BE2C (cell line): Measurements from ENCODE around the gene LRRC75B. TPM values are rescaled to one million over a fixed set of nuclear protein-coding genes. Genes with fewer than 3 reads are reported as not detected.
"Not testable (repeated sequence)": the region's sequence is repeated elsewhere in the genome, so short reads cannot be mapped to it uniquely, and the experiment has no call there.

Experiments
- DNase-seq: peaks from one replicate; pipeline ENCODE4 v3.0.0-alpha.2; 2020
- H3K27me3 ChIP-seq: fragments of 250-450 bp; sonication (Bioruptor Pico); 2 replicates; pipeline ENCODE4 v1.5.1; 2020; ENCODE audit warnings: mild to moderate bottlenecking
- H3K36me3 ChIP-seq: fragments of 250-450 bp; sonication (Bioruptor Pico); 2 replicates; pipeline ENCODE4 v1.5.1; 2020; ENCODE audit warnings: mild to moderate bottlenecking
- H3K4me1 ChIP-seq: fragments of 250-450 bp; sonication (Bioruptor Pico); 2 replicates; pipeline ENCODE4 v1.5.1; 2020
- H3K4me3 ChIP-seq: 2 replicates; pipeline ENCODE4 v1.5.1; 2011; ENCODE audit warnings: low read depth, low read length
- H3K9me3 ChIP-seq: fragments of 250-450 bp; sonication (Bioruptor Pico); 2 replicates; pipeline ENCODE4 v1.5.1; 2020
- polyA plus RNA-seq: library from polyadenylated mRNA; unstranded; fragments of >200 nt; gene quantifications from one replicate; pipeline ENCODE4 v1.2.1, GENCODE V29; 2012; ENCODE audit warnings: low read depth, missing spikeins; ENCODE audit not compliant: insufficient read length, insufficient read depth
- TF ChIP-seq, protein P1 (sequence below): IDR thresholded peaks from 2 replicates; pipeline ENCODE4 v1.5.1; 2012; ENCODE audit warnings: mild to moderate bottlenecking, low read depth, low read length

The LRRC75B gene, protein sequence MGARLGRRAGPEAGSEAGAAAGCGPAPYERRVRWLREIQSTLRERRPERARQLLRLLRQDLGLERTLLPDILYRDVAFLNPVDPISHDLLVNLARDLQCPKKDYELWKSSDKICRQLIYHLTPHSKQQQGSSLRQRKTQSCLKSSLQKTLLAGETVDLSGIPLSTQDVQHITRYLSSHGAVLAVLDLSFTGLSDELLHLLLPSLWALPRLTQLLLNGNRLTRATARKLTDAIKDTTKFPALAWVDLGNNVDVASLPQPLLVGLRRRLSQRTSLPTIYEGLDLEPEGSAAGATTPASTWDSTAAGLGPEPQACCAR
- 8.6 TPM for polyA plus RNA-seq

DNA sequence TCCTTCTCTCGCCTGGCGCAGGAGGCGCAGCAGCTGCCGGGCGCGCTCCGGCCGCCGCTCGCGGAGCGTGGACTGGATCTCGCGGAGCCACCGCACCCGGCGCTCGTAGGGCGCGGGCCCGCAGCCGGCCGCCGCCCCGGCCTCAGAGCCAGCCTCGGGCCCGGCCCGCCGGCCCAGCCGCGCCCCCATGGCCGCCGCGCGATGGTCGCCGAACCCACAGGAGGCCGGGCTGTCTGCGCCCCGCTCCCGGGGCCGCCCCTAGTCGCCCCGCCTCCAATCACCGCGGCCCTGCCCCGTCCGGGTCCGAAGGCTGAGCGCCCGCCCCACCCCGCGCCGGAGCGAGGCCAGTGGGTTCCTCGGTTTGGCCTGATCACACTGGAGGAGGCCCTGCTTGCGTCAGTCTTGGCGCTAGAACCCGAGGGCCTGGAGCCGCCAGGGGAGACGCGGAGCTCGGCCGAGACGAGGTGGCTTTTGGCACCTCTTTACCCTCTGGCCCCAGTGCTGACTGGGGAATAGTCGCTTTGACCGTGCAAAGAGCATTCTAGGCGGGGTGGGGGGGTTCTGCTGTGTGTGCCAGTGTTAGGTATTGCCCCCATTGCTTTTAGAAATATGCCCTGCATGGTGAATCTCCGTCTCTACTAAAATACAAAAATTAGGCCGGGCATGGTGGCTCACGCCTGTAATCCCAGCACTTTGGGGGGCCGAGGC is at the start of gene LRRC75B:
TSS of gene LRRC75B (minus strand) at position 223 of the 708 bp plus-strand sequence. CDS start at position 189, 34 bp downstream.
- Histone ChIP-seq H3K36me3 (no peaks in the 10 kb centered on the region), H3K27me3 (no peaks in the 10 kb centered on the region), H3K4me3 (peak within 1 kb of the TSS; percentile 59), H3K9me3 (no peaks in the 10 kb centered on the region), H3K4me1 (peaks cover 10% of the 10 kb centered on the region)
- DNase-seq: peak; percentile 94
- TF ChIP-seq, protein P1, sequence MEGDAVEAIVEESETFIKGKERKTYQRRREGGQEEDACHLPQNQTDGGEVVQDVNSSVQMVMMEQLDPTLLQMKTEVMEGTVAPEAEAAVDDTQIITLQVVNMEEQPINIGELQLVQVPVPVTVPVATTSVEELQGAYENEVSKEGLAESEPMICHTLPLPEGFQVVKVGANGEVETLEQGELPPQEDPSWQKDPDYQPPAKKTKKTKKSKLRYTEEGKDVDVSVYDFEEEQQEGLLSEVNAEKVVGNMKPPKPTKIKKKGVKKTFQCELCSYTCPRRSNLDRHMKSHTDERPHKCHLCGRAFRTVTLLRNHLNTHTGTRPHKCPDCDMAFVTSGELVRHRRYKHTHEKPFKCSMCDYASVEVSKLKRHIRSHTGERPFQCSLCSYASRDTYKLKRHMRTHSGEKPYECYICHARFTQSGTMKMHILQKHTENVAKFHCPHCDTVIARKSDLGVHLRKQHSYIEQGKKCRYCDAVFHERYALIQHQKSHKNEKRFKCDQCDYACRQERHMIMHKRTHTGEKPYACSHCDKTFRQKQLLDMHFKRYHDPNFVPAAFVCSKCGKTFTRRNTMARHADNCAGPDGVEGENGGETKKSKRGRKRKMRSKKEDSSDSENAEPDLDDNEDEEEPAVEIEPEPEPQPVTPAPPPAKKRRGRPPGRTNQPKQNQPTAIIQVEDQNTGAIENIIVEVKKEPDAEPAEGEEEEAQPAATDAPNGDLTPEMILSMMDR: no peak

DNA sequence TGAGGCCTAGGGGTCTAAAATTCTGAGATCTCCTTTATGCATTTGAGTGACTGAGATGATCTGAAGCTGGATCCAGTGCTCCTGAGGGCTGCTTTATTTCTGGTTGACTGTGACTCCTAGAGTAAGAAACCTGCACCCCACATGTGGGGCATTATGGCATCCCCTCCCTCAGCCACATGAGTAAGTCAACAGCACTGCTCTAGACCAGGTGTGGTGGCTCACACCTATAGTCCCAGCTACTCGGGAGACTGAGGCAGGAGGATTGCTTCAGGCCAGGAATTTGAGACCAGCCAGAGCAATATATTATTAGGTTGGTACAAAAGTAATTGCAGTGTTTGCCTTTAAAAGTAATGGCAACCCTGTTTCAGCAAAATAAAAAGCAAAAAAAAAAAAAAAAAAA is 49.4 kb upstream of the LRRC75B start:
- not testable (repeated sequence) for H3K4me1 ChIP-seq, H3K4me3 ChIP-seq, H3K9me3 ChIP-seq, H3K27me3 ChIP-seq, H3K36me3 ChIP-seq, DNase-seq

DNA sequence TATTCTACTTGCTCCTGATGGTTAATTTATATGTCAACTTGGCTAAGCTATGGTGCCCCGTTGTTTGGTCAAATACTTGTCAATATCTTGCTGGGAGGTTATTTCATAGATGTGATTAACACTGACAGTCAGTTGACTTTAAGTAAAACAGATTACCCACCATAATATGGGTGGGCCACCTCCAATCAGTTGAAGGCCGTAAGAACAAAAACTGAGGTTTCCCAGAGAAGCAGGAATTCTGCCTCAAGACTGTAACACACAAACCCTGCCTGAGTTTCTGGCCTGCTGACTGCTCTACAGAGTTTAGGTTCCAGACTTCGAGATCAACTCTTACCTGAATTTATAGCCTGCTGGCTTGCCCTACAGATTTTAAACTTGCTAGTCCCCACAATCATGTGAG is 43.6 kb upstream of the LRRC75B start:
- not testable (repeated sequence) for H3K36me3 ChIP-seq, H3K4me1 ChIP-seq, DNase-seq, H3K27me3 ChIP-seq, H3K4me3 ChIP-seq, H3K9me3 ChIP-seq

DNA sequence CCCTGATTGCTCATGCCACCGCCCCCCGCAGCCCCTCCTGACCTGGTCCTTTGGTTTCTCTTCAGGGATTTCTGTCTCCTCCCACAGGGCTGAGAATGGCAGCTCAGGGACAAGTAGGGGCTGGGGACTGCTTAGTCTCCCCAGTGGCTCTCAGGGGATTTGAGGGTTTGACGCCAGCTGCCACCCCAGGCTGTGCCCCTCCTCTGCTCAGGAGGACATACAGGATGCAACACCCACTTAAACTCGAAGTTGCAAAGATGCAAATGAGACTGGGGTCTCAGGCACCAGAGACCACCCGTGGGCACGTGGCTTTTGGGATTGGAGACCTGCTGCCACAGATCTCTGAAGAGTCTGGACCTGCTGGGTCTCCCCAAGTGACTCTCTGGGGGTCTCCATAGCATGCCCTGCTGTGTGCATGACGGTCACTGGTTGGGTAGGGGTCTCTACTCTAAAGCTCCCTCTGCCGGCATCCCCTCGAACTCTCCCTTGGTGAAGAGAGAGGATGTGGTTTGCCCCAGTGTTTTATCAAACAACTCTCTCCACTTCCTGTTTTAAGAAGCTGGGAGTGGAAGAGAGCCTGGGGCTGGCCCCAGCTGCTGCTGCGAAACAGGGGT is 42.0 kb upstream of the LRRC75B start:
- not testable (repeated sequence) for DNase-seq, H3K9me3 ChIP-seq, H3K36me3 ChIP-seq, H3K4me1 ChIP-seq, H3K27me3 ChIP-seq, H3K4me3 ChIP-seq

DNA sequence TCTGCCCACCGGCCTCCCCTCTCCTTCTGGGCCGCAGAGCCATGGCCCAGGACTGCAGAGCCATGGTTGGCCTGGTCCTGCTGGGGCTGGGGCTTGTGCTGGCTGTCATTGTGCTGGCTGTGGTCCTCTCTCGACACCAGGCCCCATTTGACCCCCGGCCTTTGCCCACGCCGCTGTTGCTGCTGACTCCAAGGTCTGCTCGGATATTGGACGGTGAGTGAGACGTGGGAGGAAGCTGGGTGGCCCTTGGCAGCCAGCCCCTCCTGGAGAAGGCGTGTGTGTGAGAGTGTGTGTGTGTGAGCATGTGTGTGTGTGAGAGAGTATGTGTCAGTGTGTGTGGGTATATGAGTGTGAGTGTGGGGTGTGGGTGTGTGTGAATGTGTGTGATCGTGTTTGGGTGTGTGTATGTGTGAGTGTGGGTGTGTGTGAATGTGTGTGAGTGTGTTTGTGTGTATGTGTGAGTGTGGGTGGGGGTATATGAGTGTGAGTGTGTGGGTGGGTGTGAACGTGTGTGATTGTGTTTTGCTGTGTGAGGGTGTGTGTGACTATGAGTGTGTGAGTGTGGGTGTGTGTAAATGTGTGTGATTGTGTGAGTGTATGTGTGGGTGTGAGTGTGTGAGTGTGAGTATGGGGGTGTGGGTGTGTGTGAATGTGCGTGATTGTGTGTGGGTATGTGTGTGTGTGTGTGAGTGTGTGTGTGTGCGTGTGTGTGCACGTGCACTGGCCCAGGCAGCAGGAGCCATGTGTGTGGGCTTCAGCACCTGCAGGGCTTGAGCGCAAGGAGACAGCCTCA is 40.6 kb upstream of the LRRC75B start:
- H3K36me3 ChIP-seq, H3K4me1 ChIP-seq, H3K4me3 ChIP-seq, DNase-seq, H3K27me3 ChIP-seq, H3K9me3 ChIP-seq: not testable (repeated sequence)

DNA sequence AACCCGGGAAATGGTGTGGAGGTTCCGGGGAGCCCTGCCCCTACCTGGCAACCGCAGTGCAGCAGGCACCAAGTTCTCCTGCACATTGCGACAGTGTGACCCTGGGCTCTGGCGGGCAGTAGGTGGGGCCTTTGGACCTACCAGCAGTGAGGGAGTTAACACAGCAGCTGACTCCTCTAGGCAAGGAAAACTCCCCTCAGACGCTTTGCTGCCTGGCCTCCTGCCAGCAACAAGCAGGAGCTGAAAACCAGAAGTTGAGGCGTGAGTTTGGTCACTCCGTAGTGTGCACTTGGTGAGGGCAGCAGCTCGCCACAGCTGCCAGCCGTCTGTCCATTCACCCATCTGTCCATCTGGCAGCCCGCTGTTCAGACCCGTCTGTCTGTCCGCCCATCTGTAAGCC is 39.8 kb upstream of the LRRC75B start:
- H3K4me3 ChIP-seq, H3K9me3 ChIP-seq, H3K27me3 ChIP-seq, H3K4me1 ChIP-seq, H3K36me3 ChIP-seq: not testable (repeated sequence)
- DNase-seq: peak; percentile 41

DNA sequence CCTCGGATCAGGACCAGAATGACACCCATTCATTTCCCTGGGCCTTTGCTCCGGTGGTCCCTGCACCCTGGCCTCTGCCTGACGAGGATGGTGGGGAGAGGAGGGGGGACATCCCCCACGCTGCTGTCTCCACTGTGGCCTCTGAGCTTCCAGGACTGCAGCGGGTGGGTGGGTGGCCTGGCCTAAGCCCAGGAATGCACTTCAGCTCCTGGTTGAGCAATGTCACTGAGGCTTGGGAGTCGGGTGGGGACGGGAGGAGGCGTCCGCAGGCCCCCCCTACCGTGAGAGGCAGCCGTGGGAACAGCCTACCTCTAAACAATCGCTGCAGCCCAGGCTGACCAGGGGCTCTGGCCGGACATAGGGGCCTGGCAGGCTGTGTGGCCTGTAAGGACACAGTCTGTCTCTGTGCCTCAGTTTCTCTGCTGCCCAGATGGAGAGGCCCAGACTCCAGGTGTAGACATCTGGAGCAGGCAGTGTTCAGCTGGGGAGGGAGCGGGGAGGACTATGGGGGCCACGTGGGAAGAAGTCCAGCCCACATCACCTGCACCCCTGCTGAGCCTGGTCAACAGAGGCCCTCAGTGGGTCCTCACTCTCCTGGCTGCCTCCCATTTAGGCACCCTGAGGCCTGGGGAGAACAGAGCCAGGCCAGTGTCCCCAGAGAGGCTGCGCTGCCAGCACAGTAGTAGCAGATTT is 38.7 kb upstream of the LRRC75B start:
- not testable (repeated sequence) for H3K9me3 ChIP-seq, H3K27me3 ChIP-seq, H3K36me3 ChIP-seq, H3K4me3 ChIP-seq, DNase-seq, H3K4me1 ChIP-seq

DNA sequence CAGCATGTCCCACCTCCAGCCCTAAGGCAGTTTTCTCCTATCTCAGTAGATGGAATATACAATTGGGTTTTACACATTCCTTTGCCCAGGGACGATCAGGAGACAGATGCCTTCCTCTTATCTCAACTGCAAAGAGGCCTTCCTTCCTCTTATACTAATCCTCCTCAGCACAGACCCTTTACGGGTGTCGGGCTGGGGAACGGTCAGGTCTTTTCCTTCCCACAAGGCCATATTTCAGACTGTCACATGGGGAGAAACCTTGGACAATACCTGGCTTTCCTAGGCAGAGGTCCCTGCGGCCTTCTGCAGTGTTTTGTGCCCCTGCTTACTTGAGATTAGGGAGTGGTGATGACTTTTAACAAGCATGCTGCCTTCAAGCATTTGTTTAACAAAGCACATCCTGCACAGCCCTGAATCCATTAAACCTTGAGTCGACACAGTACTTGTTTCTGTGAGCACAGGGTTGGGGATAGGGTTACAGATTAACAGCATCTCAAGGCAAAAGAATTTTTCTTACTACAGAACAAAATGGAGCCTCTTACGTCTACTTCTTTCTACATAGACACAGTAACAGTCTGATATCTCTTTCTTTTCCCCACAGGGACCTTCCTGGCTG is 38.0 kb upstream of the LRRC75B start:
- H3K27me3 ChIP-seq, H3K36me3 ChIP-seq, H3K9me3 ChIP-seq, DNase-seq, H3K4me1 ChIP-seq, H3K4me3 ChIP-seq: not testable (repeated sequence)

DNA sequence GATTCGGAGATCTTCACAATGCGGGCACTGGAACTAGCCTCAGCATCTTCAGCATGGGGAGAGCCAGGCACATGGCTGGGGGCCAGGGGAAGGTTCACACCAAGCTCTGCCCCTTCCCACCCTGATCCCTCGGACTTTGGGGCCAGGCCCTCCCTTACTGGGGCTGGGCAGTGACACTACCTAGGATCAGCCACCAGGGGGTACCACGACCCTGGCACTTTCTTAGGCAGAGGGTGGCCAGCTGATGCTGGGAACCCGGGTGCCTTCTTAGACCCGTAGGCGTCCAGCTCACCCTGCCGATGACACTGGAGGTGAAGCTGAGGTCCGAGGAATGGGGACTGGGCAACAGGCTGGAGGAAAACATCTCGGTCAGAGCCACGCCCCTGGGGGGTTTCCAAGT is 36.2 kb upstream of the LRRC75B start:
- peak; percentile 50 for DNase-seq
- H3K4me1 ChIP-seq: not testable (repeated sequence)
- TF ChIP-seq, protein P1: peak; percentile 43

DNA sequence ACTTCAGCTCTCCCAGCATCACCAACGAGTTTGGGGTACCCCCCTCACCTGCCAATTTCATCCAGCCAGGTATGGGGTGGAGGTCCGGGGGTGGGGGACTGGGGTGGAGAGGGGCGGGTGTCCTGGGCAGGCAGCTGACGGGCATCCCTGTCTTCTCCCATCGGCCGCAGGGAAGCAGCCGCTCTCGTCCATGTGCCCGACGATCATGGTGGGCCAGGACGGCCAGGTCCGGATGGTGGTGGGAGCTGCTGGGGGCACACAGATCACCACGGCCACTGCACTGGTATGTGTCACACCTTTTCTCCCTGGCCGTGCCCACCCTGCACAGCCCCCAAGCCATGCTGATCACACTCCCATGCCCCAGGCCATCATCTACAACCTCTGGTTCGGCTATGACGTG is 35.0 kb upstream of the LRRC75B start:
- H3K36me3 ChIP-seq, H3K9me3 ChIP-seq, H3K4me1 ChIP-seq, H3K4me3 ChIP-seq, H3K27me3 ChIP-seq, DNase-seq: not testable (repeated sequence)

More for the DNA sequence above, 36.2 kb upstream of the LRRC75B start:
- not testable (repeated sequence) for H3K9me3 ChIP-seq, H3K36me3 ChIP-seq, H3K4me3 ChIP-seq, H3K27me3 ChIP-seq

DNA sequence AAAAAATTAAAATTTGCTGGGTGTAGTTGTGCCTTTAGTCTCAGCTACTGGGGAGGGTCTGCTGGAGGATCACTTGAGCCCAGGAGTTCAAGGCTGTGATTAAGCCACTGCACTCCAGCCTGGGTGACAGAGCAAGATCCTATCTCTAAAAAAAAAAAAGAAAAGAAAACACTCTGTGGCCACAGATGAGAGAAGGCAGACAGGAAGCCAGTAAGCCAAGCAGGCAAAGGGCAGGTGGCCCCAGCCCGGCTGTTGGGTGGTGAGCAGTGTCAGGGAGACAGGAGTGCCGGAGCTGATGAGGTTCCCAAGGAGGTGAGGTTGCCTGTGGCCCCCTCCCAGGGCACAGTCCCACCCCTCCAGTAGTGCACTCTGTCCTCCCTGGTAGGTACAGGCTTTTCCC is 29.7 kb upstream of the LRRC75B start:
- not testable (repeated sequence) for H3K9me3 ChIP-seq, H3K27me3 ChIP-seq, H3K36me3 ChIP-seq, H3K4me1 ChIP-seq, H3K4me3 ChIP-seq
- peak; percentile 61 for DNase-seq

DNA sequence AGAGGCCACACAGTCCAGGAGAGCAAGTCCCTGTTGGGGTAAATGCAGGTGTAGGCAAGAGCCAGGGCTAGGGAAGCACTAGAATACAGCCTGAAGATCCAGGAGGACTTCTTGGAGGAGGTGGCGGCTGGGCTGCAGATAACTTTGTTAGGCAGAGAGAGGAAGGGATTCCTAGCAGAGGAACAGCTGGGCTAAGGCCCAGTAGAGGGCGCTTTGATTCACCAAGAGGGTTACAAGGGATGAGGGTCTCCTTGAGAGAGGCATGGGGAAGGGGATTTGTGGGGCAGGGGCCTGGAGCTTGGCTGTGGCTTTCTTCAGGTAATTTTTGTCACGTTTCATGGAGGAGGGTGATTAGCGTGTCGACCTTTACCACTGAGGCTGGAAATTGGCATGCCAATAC is 28.4 kb upstream of the LRRC75B start:
- H3K9me3 ChIP-seq, H3K4me1 ChIP-seq, H3K36me3 ChIP-seq, H3K4me3 ChIP-seq, H3K27me3 ChIP-seq, DNase-seq: not testable (repeated sequence)
